ENCODE measurements around the gene ZDHHC8. TPM values are rescaled to one million over a fixed set of nuclear protein-coding genes. Genes with fewer than 3 reads are reported as not detected.

The ZDHHC8 gene
- total and polyA plus RNA-seq, 5 donors = 34.2 to 64.7 (median 54.9) TPM

- no peaks in the 10 kb centered on the region for H3K27me3 ChIP-seq (ENCODE audit: control insufficient read depth, insufficient read depth)
- peak; percentile 8 to 10 for ATAC-seq
- intact Hi-C loops (cut with DNase I) = no loop called here
- peak in 1 of 3 donors; percentile 76 for DNase-seq
- WGBS = 12% methylated on average over 27 of the region's 27 CpGs
- H3K27ac ChIP-seq (ENCODE audit: low read length) = peak overlapping the region; percentile 68
- no peaks in the 10 kb centered on the region for H3K9me3 ChIP-seq (ENCODE audit: control insufficient read depth, low read length)
- H3K4me3 ChIP-seq (ENCODE audit: low read length) = peak overlapping the region; percentile 71
- H3K4me1 ChIP-seq (ENCODE audit: control insufficient read depth, insufficient read depth, low read length) = no peaks in the 10 kb centered on the region
Observed at GRCh38 chr22:20116376-20116950, 15.1 kb upstream of the ZDHHC8 start.

DNA sequence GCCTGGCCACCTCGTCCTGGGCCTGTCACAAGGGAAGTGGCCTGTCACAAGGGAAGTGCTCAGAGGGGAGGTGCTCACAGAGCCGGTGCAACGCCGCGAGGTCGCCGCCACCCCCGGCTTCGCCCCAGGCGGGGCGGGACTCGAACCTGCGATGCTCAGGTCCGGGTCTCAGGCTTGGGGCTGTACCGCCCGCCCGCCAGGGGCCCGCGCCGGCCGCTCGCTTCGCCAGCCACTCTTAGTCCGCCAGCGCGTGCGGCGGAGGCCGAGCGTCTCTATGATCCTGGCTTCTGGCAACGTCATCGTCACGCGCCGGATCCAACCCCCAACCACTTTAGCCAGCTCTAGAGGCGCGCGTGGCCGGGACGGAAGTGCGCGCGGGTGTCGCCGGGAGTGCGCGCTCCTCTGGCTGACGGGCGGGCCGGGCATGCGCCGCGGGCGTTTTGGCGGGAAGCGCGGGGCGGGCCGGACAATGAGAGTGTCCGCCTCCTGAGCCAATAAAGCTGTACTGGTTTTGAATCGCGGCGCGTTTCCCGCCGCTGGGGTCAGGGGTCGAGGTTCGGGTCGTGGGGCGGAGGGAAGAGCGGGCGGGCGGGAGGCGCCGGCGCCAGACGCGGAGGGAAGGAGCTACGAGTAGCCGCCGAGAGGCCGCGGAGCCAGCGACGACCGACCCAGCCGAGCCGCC, 14.5 kb upstream of the ZDHHC8 start, which contains the start of gene TRMT2A:
Gene TRMT2A, minus strand, starts transcription at position 276 of the 682 bp plus-strand sequence. CDS start 320 bp downstream, outside the sequence.
- no peaks in the 10 kb centered on the region for H3K27me3 ChIP-seq (ENCODE audit: control insufficient read depth, insufficient read depth)
- ATAC-seq = peak; percentile 91 to 93
- intact Hi-C loops (cut with DNase I) = no loop called here

GRCh38 chr22:20117633-20118299, 13.8 kb upstream of the ZDHHC8 start:
- Histone ChIP-seq H3K4me1 (ENCODE audit: control insufficient read depth, insufficient read depth, low read length) (no peaks in the 10 kb centered on the region), H3K4me3 (ENCODE audit: low read length) (peak overlapping the region; percentile 90), H3K27ac (ENCODE audit: low read length) (peak overlapping the region; percentile 58), H3K27me3 (ENCODE audit: control insufficient read depth, insufficient read depth) (no peaks in the 10 kb centered on the region), H3K9me3 (ENCODE audit: control insufficient read depth, low read length) (no peaks in the 10 kb centered on the region)
- under 1% methylated on average over 66 of the region's 66 CpGs for WGBS
- ATAC-seq = peak in 1 of 2 donors; percentile 0
- DNase-seq = peak; percentile 44 to 77 (median 68)
- intact Hi-C loops (cut with DNase I) = no loop called here

More for the DNA sequence above, 14.5 kb upstream of the ZDHHC8 start, which contains the start of gene TRMT2A:
- H3K4me1 ChIP-seq (ENCODE audit: control insufficient read depth, insufficient read depth, low read length) = no peaks in the 10 kb centered on the region
- DNase-seq = peak; percentile 98 to 100 (median 99)
- peak within 1 kb of the TSS; percentile 68 for H3K27ac ChIP-seq (ENCODE audit: low read length)
- WGBS = under 1% methylated on average over 88 of the region's 88 CpGs
- H3K9me3 ChIP-seq (ENCODE audit: control insufficient read depth, low read length) = no peaks in the 10 kb centered on the region
- peak within 1 kb of the TSS; percentile 90 for H3K4me3 ChIP-seq (ENCODE audit: low read length)

GRCh38 chr22:20118300-20119020, 13.1 kb upstream of the ZDHHC8 start:
- Histone ChIP-seq H3K9me3 (ENCODE audit: control insufficient read depth, low read length) (no peaks in the 10 kb centered on the region), H3K4me1 (ENCODE audit: control insufficient read depth, insufficient read depth, low read length) (no peaks in the 10 kb centered on the region), H3K27ac (ENCODE audit: low read length) (no peak overlapping the region), H3K4me3 (ENCODE audit: low read length) (peak overlapping the region; percentile 90), H3K27me3 (ENCODE audit: control insufficient read depth, insufficient read depth) (no peaks in the 10 kb centered on the region)
- DNase-seq (peak; percentile 6 to 22 (median 11)), ATAC-seq (no peak)
- intact Hi-C loops (cut with DNase I) = no loop called here
- 17% methylated on average over 8 of the region's 8 CpGs for WGBS

- Histone ChIP-seq H3K27me3 (ENCODE audit: control insufficient read depth, insufficient read depth) (no peaks in the 10 kb centered on the region), H3K4me1 (ENCODE audit: control insufficient read depth, insufficient read depth, low read length) (no peaks in the 10 kb centered on the region), H3K4me3 (ENCODE audit: low read length) (no peak overlapping the region), H3K27ac (ENCODE audit: low read length) (no peak overlapping the region), H3K9me3 (ENCODE audit: control insufficient read depth, low read length) (no peaks in the 10 kb centered on the region)
- intact Hi-C loops (cut with DNase I) = no loop called here
- 94% methylated on average over 22 of the region's 22 CpGs for WGBS
- ATAC-seq (no peak), DNase-seq (peak; percentile 8 to 39 (median 32))
Observed at GRCh38 chr22:20121856-20122415, 9.7 kb upstream of the ZDHHC8 start.

DNA sequence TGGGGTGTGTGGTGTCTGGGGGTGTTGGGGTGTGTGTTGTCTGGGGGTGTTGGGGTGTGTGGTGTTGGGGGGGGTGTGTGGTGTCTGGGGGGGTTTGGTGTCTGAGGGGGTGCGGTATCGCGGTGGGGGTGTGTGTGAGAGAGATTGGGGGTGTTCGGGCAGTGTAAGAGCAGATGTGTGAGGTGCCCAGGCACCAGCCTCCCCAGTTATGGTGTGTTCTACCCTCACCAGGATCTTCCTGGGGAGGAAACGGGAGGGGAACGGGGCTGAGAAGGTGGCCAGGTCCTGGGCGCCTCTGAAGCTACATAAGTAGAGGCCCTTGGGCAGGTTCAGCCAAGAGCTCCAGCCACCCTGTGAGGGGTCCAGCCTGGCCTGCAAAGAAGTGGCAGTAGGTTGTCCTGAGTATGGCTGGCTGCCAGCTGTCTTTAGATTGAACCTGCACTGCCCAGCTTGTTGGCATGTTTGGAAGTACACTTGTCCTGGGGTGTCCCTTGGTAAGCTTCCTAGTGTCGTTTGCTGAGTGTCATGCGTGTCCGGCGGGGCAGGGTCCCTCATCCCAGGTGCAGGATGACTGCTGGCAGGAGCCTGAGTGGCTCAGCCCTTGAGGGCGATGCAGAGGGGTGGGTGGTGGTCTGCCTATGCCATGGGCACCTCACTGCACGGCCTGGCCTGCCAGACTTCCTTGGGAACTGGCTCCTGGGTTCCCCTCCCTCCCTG, 8.1 kb upstream of the ZDHHC8 start:
- Histone ChIP-seq H3K4me1 (ENCODE audit: control insufficient read depth, insufficient read depth, low read length) (no peaks in the 10 kb centered on the region), H3K27ac (ENCODE audit: low read length) (no peak overlapping the region), H3K9me3 (ENCODE audit: control insufficient read depth, low read length) (no peaks in the 10 kb centered on the region), H3K4me3 (ENCODE audit: low read length) (no peak overlapping the region), H3K27me3 (ENCODE audit: control insufficient read depth, insufficient read depth) (no peaks in the 10 kb centered on the region)
- ATAC-seq (no peak), DNase-seq (peak in 1 of 3 donors; percentile 42)
- intact Hi-C loops (cut with DNase I) = no loop called here
- WGBS = 91% methylated on average over 13 of the region's 13 CpGs

DNA sequence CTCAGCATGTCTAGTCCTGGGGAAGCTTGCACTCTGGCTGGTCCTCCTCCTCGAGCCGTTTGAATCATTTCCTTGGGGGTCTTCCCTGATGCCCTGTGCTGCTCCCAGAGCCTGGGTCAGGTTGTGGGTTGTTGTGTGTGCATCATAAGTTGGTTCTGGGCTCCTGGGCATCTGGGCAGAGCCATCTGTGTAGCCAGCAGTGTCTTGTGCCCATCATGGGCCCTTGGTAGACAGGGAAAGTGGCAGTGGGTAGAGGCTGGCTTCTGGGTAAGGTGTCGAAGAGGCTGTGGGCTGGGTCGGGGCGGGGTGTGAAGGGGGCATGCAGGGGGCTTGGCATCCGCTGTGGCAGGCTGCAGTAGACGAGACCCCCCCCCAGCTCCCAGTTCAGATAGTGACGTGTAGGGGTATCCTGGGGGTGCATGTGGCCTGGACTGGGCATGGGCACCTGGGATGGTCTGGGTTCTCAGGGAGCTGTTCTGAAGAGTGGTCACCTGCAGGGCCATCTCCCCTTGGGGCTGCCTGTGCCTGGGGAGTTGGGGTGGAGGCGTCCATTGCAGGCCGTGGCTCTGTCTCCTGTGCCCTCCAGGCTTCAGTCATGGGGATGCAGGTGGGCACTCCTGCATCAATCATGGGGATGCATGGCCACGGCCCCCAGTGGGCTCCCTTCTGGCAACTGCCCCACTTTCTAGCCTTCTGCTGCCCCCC, 7.4 kb upstream of the ZDHHC8 start:
- 86% methylated on average over 11 of the region's 11 CpGs for WGBS
- intact Hi-C loops (cut with DNase I) = no loop called here
- ATAC-seq = no peak
- H3K27ac ChIP-seq (ENCODE audit: low read length) = no peak overlapping the region
- no peaks in the 10 kb centered on the region for H3K9me3 ChIP-seq (ENCODE audit: control insufficient read depth, low read length)
- DNase-seq = peak in 1 of 3 donors; percentile 40
- H3K27me3 ChIP-seq (ENCODE audit: control insufficient read depth, insufficient read depth) = no peaks in the 10 kb centered on the region
- no peak overlapping the region for H3K4me3 ChIP-seq (ENCODE audit: low read length)
- H3K4me1 ChIP-seq (ENCODE audit: control insufficient read depth, insufficient read depth, low read length) = no peaks in the 10 kb centered on the region

- WGBS = 87% methylated on average over 32 of the region's 32 CpGs
Observed at GRCh38 chr22:20125201-20126174, 6.1 kb upstream of the ZDHHC8 start.

More at GRCh38 chr22:20125201-20126174, 6.1 kb upstream of the ZDHHC8 start:
- Histone ChIP-seq H3K27me3 (ENCODE audit: control insufficient read depth, insufficient read depth) (no peaks in the 10 kb centered on the region), H3K4me3 (ENCODE audit: low read length) (no peak overlapping the region), H3K9me3 (ENCODE audit: control insufficient read depth, low read length) (no peaks in the 10 kb centered on the region), H3K4me1 (ENCODE audit: control insufficient read depth, insufficient read depth, low read length) (peaks cover 2% of the 10 kb centered on the region), H3K27ac (ENCODE audit: low read length) (no peak overlapping the region)
- no peak for DNase-seq
- ATAC-seq = no peak
- intact Hi-C loops (cut with DNase I) = no loop called here

Data from right cardiac atrium (tissue), 5 donors.